ENCODE data around the gene PTGIS.

The PTGIS gene

GRCh38 chr20:49595346-49595745 lies 27.4 kb upstream of the PTGIS start:
- DNase-seq: no peak

DNA sequence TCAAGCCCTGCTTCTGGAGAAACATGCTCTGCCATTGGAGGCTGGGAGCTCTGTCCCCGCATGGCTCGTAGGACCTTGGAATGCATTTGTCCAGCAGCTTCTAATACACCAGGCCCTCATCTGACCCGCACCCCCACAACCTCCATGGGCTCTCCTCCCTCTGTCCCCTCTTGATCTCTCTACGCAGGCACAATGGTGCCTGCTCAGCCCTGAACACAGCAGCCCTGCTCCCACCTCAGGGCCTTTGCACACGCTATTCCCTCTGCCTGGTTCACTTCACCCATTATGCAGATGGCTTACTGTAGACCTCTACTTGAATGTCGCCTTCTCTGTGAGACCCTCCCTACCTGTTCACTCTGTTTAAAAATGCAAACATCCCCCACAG lies 27.0 kb upstream of the PTGIS start:
- DNase-seq: peak in 1 of 2 experiments; percentile 66

- DNase-seq: peak; percentile 85 to 87
Observed at GRCh38 chr20:49594143-49594930, 26.4 kb upstream of the PTGIS start.

GRCh38 chr20:49593466-49594142 lies 25.7 kb upstream of the PTGIS start:
- peak; percentile 72 to 74 for DNase-seq

GRCh38 chr20:49592120-49592519 lies 24.2 kb upstream of the PTGIS start:
- DNase-seq: no peak

DNA sequence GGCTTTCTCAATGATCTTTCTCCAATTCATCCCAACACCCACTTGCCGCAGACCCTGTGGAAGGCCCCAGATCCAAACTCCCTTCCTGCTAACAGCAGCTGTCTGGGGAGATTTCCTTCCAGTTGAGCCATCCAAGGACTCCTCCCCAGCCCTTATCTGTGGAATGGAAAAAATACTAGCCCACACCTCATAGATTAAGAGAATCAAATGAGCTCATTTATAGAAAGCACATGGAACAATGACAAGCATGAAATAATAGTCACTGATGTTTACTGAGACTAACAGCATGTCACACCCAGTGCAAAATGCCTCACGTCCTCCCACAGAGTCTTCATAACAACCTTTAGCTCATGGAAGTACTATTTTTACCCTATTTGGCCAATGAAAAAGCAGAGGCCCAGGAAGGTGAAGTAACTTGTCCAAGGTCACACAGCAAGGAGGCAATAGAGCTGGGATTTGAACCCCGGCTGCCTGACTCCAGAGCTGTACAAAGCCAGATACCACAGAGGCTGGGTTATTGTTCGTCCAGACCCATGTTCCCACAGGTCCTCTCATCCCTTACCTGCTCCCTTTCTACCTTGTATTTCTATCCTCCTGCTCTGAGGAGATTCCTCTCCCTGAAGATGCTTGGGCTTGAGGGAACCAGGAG lies 23.4 kb upstream of the PTGIS start:
- peak; percentile 72 to 75 for DNase-seq

- peak; percentile 48 to 51 for DNase-seq
Observed at GRCh38 chr20:49590163-49591017, 22.5 kb upstream of the PTGIS start.

DNA sequence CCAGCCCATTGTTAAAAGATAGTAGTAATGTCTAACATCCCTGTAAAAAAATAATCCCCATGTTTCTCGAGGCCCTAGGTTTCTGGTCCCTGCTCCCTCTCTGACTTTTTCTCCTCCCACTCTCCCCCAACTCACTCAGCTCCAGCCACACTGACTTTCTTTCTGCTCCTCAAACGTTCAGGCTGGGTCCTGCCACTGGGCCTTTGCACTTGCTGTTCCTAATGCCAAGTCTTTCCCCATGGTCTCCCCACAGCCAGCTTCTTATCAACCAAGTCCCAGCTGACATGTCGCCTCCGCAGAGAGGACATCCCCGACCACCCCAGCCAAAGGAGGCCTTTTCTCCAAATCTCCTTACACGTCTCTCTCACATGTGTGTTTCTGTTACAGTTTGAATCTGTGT lies 21.8 kb upstream of the PTGIS start:
- no peak for DNase-seq

- DNase-seq: no peak
Observed at GRCh38 chr20:49587111-49587570, 19.2 kb upstream of the PTGIS start.

- no peak for DNase-seq
Observed at GRCh38 chr20:49585585-49586245, 17.8 kb upstream of the PTGIS start.

- no peak for DNase-seq
Observed at GRCh38 chr20:49584418-49585382, 16.8 kb upstream of the PTGIS start.

DNA sequence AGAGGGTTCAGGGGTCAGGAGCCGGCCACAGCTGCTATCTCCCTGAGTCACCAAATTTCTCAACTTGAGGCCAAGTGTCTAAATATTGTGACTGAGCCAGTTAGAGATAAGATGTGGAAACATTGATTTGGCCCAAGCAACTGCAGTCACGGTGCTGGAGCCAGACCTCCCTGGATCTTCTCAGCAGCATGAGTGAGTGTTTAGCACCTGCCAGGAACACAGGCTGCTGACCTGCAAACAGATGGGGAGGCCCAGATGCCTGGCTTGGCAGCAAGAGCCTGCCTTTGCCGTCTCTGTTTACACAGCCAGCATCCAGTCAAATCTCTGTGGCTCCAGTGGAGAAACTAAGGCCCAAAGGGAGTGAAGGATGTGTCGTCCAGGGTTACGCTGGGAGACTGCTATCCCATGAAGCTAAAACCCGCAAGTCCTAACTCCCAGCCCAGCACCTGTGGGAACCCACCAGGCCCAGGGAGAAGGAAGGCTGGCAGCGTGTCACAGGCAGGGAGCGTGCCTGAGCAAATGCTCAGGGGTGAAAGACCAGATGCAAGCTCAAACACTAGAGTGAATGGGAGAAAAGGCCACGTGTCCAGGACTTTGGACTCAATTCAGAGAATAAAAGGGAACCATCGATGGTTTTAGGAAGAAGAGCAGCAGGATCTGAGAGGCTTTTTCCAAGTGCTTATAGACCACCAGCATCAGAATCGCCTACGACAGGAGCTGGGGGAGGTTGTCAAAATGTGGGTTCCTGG lies 15.9 kb upstream of the PTGIS start:
- DNase-seq: no peak

GRCh38 chr20:49583343-49583668 lies 15.4 kb upstream of the PTGIS start:
- DNase-seq: no peak

DNA sequence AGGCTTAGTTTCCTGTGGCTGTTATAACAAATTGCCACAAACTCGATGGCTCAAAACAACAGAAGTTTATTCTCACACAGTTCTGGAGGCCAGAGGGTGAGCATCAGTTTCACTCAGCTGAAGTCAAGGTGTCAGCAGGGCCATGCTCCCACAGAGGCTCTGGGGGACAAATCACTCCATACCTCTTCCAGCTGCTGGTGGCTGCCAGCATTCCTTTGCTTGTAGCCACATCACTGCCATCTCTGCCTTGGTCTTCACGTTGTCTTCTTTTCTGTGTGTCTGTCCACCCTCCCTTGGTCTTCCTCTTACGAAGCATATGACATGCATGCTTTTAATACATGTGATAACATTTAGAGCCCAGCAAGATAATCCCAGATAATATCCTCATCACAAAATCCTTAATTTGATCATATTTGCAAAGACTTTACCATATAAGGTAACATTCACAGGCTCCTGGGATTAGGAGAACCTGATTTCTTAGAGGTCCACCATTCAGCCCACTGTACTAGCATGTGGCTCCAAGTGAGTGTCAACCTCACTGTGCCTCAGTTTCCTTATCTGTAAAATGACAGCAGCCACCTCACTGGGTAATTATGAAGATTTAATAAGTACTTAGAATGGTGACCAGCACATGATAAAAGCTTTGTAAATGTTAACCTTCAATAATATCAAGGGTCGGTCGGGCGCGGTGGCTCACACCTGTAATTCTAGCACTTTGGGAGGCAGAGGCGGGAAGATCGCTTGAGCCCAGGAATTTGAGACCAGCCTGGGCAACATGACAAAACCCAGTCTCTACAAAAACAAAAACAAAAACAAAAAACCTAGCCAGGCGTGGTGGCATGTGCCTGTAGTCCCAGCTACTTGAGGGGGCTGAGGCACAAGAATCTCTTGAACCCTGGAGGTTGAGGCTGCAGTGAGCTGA lies 14.7 kb upstream of the PTGIS start:
- DNase-seq: no peak

DNA sequence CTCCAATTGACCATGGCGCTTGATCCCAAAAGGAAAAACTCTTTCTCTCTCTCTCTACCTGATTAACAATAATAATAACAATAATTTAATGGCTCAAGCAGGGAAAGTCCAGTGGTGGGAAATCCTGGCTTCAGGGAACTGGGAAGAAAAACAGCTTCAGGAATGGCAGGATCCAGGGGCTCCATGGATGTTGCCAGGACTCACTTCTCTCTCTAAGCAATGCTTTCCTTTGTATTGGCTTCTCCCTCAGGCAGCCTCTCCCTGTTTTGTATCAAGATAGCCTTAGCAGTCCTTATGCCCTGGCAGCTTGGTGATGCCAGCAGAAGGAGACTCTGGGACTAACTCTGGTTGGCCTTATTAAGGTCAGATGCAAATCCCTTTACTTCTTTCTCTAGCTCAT lies 13.5 kb upstream of the PTGIS start:
- DNase-seq: no peak

GRCh38 chr20:49580813-49581174 lies 12.9 kb upstream of the PTGIS start:
- DNase-seq: no peak

DNA sequence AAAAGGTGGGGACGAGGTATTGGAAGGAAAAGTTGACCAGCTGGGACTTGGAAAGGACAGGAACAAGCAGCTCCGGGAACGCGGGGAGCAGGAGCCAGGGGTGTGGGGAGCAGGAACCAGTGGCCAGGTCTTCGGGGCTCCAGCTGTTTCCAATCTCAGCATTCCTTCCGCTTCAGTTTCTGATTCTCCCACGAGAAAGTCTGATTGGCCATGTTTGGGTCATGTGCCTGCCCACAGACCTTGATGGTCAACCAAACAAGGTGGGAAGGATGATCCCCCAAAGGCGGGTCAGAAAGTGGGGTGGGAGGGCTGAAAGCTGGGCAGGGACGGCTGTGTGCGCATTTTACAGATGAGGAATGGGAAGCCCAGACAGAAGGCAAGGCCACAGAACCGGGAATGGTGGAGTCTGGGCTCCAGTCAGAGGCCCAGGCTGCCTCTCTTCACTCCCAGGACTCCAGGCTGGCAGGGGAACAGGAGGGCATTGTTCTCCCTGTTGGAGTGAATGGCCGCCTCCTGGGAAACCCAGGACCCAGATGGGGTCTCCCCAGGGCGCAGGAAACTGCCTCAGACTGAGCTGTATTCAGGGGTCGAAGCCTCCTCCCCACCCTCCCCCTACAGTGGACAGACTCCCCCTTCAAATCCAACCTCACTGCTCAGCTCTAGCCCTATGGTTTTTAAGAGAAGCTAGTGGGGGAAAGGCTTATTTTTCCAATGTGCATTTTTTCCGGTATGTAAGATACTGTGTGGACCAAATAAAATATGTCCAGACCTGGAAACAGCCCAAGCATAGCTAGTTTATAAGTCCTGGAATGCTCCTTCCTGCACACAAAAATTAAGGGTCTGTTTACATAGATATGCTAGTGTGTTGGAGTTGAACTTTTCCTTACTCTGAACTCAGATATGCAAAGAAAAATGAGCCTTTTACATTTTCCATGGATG lies 12.2 kb upstream of the PTGIS start:
- DNase-seq: no peak

GRCh38 chr20:49579195-49579594 lies 11.3 kb upstream of the PTGIS start:
- DNase-seq: no peak
